Heart right ventricle (tissue), 16 donors: Measurements from ENCODE around the gene CHAF1B. TPM values are rescaled to one million over a fixed set of nuclear protein-coding genes. Genes with fewer than 3 reads are reported as not detected.

Experiments
- ATAC-seq, 8 donors: fragments of 200-7000 bp; cut with Tn5 transposase; one replicate each; pipeline ENCODE4 v1.9.1; 2020; ENCODE audit warnings: mild to moderate bottlenecking in 8 of 8, moderate library complexity in 8 of 8, moderate number of reproducible peaks in 1 of 8
- DNase-seq, 2 donors: peaks; one replicate each; pipeline ENCODE4 v3.0.0-alpha.2; 2020
- H3K27ac ChIP-seq, 10 donors: fragments of 200-600 bp; sonication (generic) in 2 of 10; one replicate each; pipeline versions ENCODE4 v1.5.0 to v1.8.0; 2020 to 2022; ENCODE audit warnings: mild to moderate bottlenecking in 3 of 10
- H3K27me3 ChIP-seq, 7 donors: fragments of 200-600 bp; one replicate each; pipeline ENCODE4 v1.8.0; 2021 to 2022; ENCODE audit warnings: mild to moderate bottlenecking in 2 of 7
- H3K36me3 ChIP-seq, 9 donors: fragments of 200-600 bp; sonication (generic) in 1 of 9; one replicate each; pipeline versions ENCODE4 v1.5.0 to v1.8.0; 2020 to 2022; ENCODE audit warnings: mild to moderate bottlenecking in 2 of 9
- H3K4me1 ChIP-seq, 9 donors: fragments of 200-600 bp; sonication (generic) in 1 of 9; one replicate each; pipeline versions ENCODE4 v1.5.0 to v1.8.0; 2020 to 2022; ENCODE audit warnings: mild to moderate bottlenecking in 4 of 9
- H3K4me3 ChIP-seq, 10 donors: fragments of 200-600 bp; sonication (generic) in 2 of 10; one replicate each; pipeline versions ENCODE4 v1.5.0 to v1.8.0; 2020 to 2022; ENCODE audit warnings: mild to moderate bottlenecking in 7 of 10, moderate library complexity in 2 of 10
- H3K9me3 ChIP-seq, 11 donors: fragments of 200-600 bp in 10 of 11; sonication (generic) in 2 of 11; one replicate each; pipeline versions ENCODE4 v1.5.0 to v1.8.0; 2013 to 2022; ENCODE audit warnings: mild to moderate bottlenecking in 2 of 11, control low read depth in 1 of 11, moderate library complexity in 1 of 11
- WGBS, 2 donors: extraction: QIAGEN DNeasy Blood & Tissue Kit; methylation state at CpG; one replicate each; pipeline ENCODE4 v1.1.7; 2013; ENCODE audit warnings: inconsistent platforms in 1 of 2; 5-methylcytosine and 5-hydroxymethylcytosine counted together
- intact Hi-C, 10 donors: fragments of 100-400 bp; cut with DNase I; formaldehyde crosslinking; loops; one replicate each; pipeline versions ENCODE4 v1.11.1 to v1.14.2; 2022
- polyA plus RNA-seq, 2 donors: library from polyadenylated mRNA; stranded (reverse); fragments of 200-250 nt; gene quantifications; one replicate each; pipeline ENCODE4 v1.2.3, GENCODE V29; 2013
- total RNA-seq, 10 donors: library from RNA; stranded (reverse); fragmentation: NEBNext Ultra II Directional in 3 of 10; extraction: Animal tissue kit (Norgen Biotek cat#: 25700) in 3 of 10; gene quantifications; one replicate each; pipeline versions ENCODE4 v1.2.1 to v1.2.4, GENCODE V29; 2021 to 2023
- TF ChIP-seq, protein P1 (sequence below), 9 donors: fragments of 200-600 bp; sonication (generic) in 2 of 9; IDR thresholded peaks; one replicate each; pipeline versions ENCODE4 v1.5.0 to v1.8.0; 2021 to 2022; ENCODE audit warnings: antibody characterized with exemption in 9 of 9, mild to moderate bottlenecking in 5 of 9, moderate library complexity in 1 of 9
- donor health status: Arrhythmogenic right ventricular cardiomyopathy.
- donor health status: ischemic (EF 13 %, LVEDD 7.1; RV severe dilation, severe dysfunction).
- donor health status: healthy with polysubstance abuse.
- donor health status: DM: no; HTN: yes; CAD: no.
- donor health status: DM: no; HTN: no; CAD: no.
- donor health status: ischemic (EF 25% LVEDD 6.9; RV normal size, moderate dysfunction).
- donor health status: ischemic (EF 25% LVEDD 5.7; RV mildly dilated, moderate dysfunction).
- donor health status: healthy.
- donor health status: DM: yes; HTN: yes; CAD: no.
- donor health status: Ischemic cardiomyopathy.
- donor health status: ischemic (EF 35%, LVEDD 5.7; RV mildly dilated, moderate dysfunction).
- donor health status: nonischemic (EF 11% LVEDD 7.7; RV severe dilation, severe dysfunction).
- donor health status: DM: yes; HTN: yes; CAD: no.
- donor health status: PGD.
- donor health status: ischemic (EF 29% LVEDD 5.4; RV normal size, mild dysfunction).
- donor health status: nonischemic (EF 23%, LVEDD 6.1; RV moderate dilation, normal function).

Gene CHAF1B
- total and polyA plus RNA-seq, 12 donors, result 0.24 to 1.3 (median 0.48) TPM

DNA sequence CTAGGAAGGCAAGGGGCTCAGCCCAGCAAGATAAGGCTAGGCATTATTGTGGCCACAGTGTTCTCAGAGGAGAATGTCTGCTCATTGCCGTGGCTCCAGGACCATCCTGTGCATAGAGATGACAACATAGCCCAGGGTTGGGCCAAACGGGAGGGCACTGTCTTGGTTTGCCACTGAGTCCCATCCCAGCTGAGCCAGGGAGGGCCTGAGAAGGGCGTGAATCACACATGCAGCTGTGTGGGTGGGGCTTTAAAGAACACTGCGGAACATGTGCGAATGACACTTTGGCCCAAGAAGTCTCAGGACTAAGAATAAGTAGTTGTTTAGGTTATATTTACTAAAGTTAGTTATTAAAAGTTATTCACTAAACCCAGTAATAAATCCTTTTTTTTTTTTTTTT is 18.5 kb downstream of the CHAF1B start:
- TF ChIP-seq, protein P1, sequence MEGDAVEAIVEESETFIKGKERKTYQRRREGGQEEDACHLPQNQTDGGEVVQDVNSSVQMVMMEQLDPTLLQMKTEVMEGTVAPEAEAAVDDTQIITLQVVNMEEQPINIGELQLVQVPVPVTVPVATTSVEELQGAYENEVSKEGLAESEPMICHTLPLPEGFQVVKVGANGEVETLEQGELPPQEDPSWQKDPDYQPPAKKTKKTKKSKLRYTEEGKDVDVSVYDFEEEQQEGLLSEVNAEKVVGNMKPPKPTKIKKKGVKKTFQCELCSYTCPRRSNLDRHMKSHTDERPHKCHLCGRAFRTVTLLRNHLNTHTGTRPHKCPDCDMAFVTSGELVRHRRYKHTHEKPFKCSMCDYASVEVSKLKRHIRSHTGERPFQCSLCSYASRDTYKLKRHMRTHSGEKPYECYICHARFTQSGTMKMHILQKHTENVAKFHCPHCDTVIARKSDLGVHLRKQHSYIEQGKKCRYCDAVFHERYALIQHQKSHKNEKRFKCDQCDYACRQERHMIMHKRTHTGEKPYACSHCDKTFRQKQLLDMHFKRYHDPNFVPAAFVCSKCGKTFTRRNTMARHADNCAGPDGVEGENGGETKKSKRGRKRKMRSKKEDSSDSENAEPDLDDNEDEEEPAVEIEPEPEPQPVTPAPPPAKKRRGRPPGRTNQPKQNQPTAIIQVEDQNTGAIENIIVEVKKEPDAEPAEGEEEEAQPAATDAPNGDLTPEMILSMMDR (IDR thresholded peaks at IDR 0.05), result no peak
- ATAC-seq, result no peak
- H3K4me1 ChIP-seq, result no peaks in the 10 kb centered on the region
- H3K27ac ChIP-seq, result no peak overlapping the region
- DNase-seq, result no peak
- H3K36me3 ChIP-seq, result peaks cover 0 to 36% (median 0%) of the 10 kb centered on the region in 9 donors
- WGBS, 2 donors, result 94 to 96% methylated on average over 5 of the region's 5 CpGs
- intact Hi-C loops, result no loop called here
- H3K4me3 ChIP-seq, result no peak overlapping the region
- no peaks in the 10 kb centered on the region for H3K9me3 ChIP-seq
- H3K27me3 ChIP-seq, result no peaks in the 10 kb centered on the region

DNA sequence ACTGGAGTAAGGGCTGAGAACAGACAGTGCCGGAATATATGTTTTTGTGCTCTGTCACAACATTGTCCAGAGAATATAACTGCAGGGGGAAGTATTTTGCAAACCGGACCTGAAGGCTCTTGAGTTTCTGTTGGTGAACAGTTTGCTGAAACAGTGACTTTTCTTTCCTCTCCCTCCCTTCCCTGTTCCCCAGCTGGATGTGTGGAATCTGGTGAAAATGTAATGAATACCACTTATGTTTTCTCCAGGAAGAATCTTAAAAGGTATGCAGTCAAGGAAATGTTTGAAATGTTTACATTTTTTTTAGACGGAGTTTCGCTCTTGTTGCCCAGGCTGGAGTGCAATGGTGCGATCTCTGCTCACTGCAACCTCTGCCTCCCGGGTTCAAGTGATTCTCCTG is 23.4 kb downstream of the CHAF1B start:
- no peaks in the 10 kb centered on the region for H3K9me3 ChIP-seq
- H3K27ac ChIP-seq, result no peak overlapping the region
- TF ChIP-seq, protein P1 (IDR thresholded peaks at IDR 0.05), result no peak
- WGBS, 2 donors, result 89 to 92% methylated on average over 6 of the region's 6 CpGs
- intact Hi-C loops, result no loop called here
- H3K4me3 ChIP-seq, result no peak overlapping the region
- DNase-seq (no peak), ATAC-seq (no peak)
- peaks cover 0 to 30% (median 0%) of the 10 kb centered on the region in 9 donors for H3K36me3 ChIP-seq
- no peaks in the 10 kb centered on the region for H3K4me1 ChIP-seq
- H3K27me3 ChIP-seq, result no peaks in the 10 kb centered on the region

DNA sequence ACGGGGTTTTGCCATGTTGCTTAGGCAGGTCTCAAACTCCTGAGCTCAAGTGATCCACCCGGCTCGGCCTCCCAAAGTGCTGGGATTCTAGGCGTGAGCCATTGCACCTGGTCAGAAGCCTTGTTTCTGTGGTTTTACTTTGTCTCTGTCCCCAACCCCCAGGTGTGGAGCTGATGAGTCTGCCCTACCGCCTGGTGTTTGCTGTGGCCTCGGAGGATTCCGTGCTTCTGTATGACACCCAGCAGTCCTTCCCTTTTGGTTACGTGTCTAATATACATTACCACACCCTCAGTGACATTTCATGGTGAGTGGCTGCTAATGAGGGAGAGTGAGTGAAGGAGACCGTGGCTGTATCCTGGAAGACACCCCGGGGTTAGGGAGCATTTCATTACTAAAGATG is 26.1 kb downstream of the CHAF1B start:
- WGBS, 2 donors, result 97% methylated on average over 10 of the region's 10 CpGs
- Histone ChIP-seq H3K36me3 (peaks cover 0 to 44% (median 0%) of the 10 kb centered on the region in 9 donors), H3K27me3 (no peaks in the 10 kb centered on the region), H3K4me3 (no peak overlapping the region), H3K4me1 (no peaks in the 10 kb centered on the region), H3K9me3 (no peaks in the 10 kb centered on the region), H3K27ac (no peak overlapping the region)
- TF ChIP-seq, protein P1 (IDR thresholded peaks at IDR 0.05), result no peak
- ATAC-seq (no peak), DNase-seq (no peak)
- intact Hi-C loops, result no loop called here

DNA sequence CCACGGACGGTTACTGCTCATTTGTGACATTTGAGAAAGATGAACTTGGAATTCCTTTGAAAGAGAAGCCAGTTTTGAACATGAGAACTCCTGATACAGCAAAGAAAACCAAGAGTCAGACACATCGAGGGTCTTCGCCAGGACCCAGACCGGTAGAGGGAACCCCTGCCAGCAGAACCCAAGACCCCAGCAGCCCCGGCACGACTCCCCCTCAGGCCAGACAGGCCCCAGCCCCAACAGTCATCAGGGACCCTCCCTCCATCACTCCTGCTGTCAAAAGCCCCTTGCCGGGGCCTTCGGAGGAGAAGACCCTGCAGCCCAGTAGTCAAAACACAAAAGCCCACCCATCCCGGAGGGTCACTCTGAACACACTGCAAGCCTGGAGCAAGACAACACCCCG is 27.7 kb downstream of the CHAF1B start:
- no peak overlapping the region for H3K27ac ChIP-seq
- no peak overlapping the region for H3K4me3 ChIP-seq
- TF ChIP-seq, protein P1 (IDR thresholded peaks at IDR 0.05), result no peak
- no peak for DNase-seq
- no peak for ATAC-seq
- intact Hi-C loops, result no loop called here
- no peaks in the 10 kb centered on the region for H3K9me3 ChIP-seq
- H3K4me1 ChIP-seq, result no peaks in the 10 kb centered on the region
- WGBS, 2 donors, result 96 to 98% methylated on average over 11 of the region's 11 CpGs
- no peaks in the 10 kb centered on the region for H3K27me3 ChIP-seq
- peaks cover 0 to 38% (median 0%) of the 10 kb centered on the region in 9 donors for H3K36me3 ChIP-seq
